K562 (cell line): ENCODE results near the gene AREL1. TPM values are rescaled to one million over a fixed set of nuclear protein-coding genes. Genes with fewer than 3 reads are reported as not detected.

Source experiments
- ATAC-seq: fragments of 200-7000 bp; cut with Tn5 transposase; 3 replicates; pipeline ENCODE4 v1.9.1; 2020; ENCODE audit warnings: moderate library complexity
- BruUV-seq: library from RNA; stranded (reverse); fragments of 400-500 nt; replicated peaks from 2 replicates; lab custom pipeline; 2021; lab: Mats Ljungman, UMichigan
- CTCF ChIA-PET: fragments of 300-600 bp; formaldehyde crosslinking; extraction: SDS; loops from one replicate; lab custom pipeline; 2021; ENCODE audit warnings: low intra/inter-chr PET ratio; lab: Yijun Ruan, JAX
- POLR2A ChIA-PET: fragments of 300-600, 350-650 bp; sonication (Branson Sonifier 250); formaldehyde crosslinking; extraction: SDS; loops from one replicate; lab custom pipeline; 2021; ENCODE audit warnings: antibody characterized with exemption, inconsistent platforms; lab: Yijun Ruan, JAX
- DNase-seq, 4 experiments: peaks; one replicate each; pipeline versions ENCODE4 v3.0.0 to v3.0.0-alpha.2; 2011 to 2018; ENCODE audit warnings: low spot score in 3 of 4, mixed read lengths in 3 of 4; ENCODE audit errors: extremely low read depth in 1 of 4
- FAIRE-seq: peaks from 2 replicates; lab custom pipeline; 2011; peaks lifted over from hg19 to GRCh38; lab: Jason Lieb, UNC
- H2AFZ ChIP-seq: 2 replicates; pipeline ENCODE4 v1.6.0; 2011; ENCODE audit warnings: low read depth, low read length, control low read depth, inconsistent platforms
- H3K27ac ChIP-seq: fragments of 200-600 bp; 3 replicates; pipeline ENCODE4 v1.8.0; 2011; ENCODE audit warnings: low read depth, mild to moderate bottlenecking, control low read depth, inconsistent platforms, low read length, moderate library complexity, mixed read lengths; ENCODE audit errors: extremely low read depth
- H3K27me3 ChIP-seq, 2 experiments: fragments of 300-600 bp in 1 of 2; 2 replicates in 1 of 2; 3 replicates in 1 of 2; pipeline versions ENCODE4 v1.6.0 to v1.8.0; 2011; ENCODE audit warnings: inconsistent platforms in 2 of 2, low read length in 2 of 2, mild to moderate bottlenecking in 1 of 2, mixed read lengths in 1 of 2, moderate library complexity in 1 of 2; ENCODE audit not compliant: control insufficient read depth in 2 of 2, insufficient read depth in 2 of 2
- H3K36me3 ChIP-seq: fragments of 300-600 bp; 3 replicates; pipeline ENCODE4 v1.8.0; 2011; ENCODE audit warnings: mild to moderate bottlenecking, low read length, inconsistent platforms; ENCODE audit not compliant: control insufficient read depth, insufficient read depth
- H3K4me1 ChIP-seq, 2 experiments: fragments of 200-600 bp in 1 of 2; replicated peaks in 1 of 2; 2 replicates in 1 of 2; 3 replicates in 1 of 2; pipeline versions ENCODE4 v1.5.1 to v1.8.0; 2011; ENCODE audit warnings: inconsistent platforms in 2 of 2, low read length in 2 of 2, mild to moderate bottlenecking in 1 of 2, mixed read lengths in 1 of 2, moderate library complexity in 1 of 2; ENCODE audit not compliant: control insufficient read depth in 2 of 2, insufficient read depth in 2 of 2
- H3K4me2 ChIP-seq: 2 replicates; pipeline ENCODE4 v1.6.1; 2011; ENCODE audit warnings: low read length, control low read depth, inconsistent platforms, mixed read lengths; ENCODE audit not compliant: insufficient read depth
- H3K4me3 ChIP-seq: fragments of 200-600 bp; sonication (generic), shearing (Covaris generic); 2 replicates; pipeline ENCODE4 v1.5.1; 2016; ENCODE audit warnings: control low read depth, inconsistent platforms
- H3K79me2 ChIP-seq: fragments of 200-600 bp; 3 replicates; pipeline ENCODE4 v1.8.0; 2011; ENCODE audit warnings: low read length, inconsistent platforms; ENCODE audit not compliant: control insufficient read depth, insufficient read depth
- H3K9ac ChIP-seq, 2 experiments: 2 replicates each; pipeline versions ENCODE4 v1.6.0 to v1.6.1; 2011; ENCODE audit warnings: low read depth in 2 of 2, low read length in 2 of 2, control low read depth in 1 of 2, inconsistent platforms in 1 of 2, mild to moderate bottlenecking in 1 of 2, mixed read lengths in 1 of 2; ENCODE audit not compliant: insufficient read depth in 1 of 2
- H3K9me1 ChIP-seq: one replicate; pipeline ENCODE4 v1.6.0; 2011; ENCODE audit warnings: inconsistent platforms, mild to moderate bottlenecking, low read length, moderate library complexity; ENCODE audit not compliant: control insufficient read depth, insufficient read depth
- H3K9me3 ChIP-seq: replicated peaks from 2 replicates; pipeline ENCODE4 v1.5.1; 2011; ENCODE audit warnings: low read depth, low read length, inconsistent platforms; ENCODE audit not compliant: control insufficient read depth, insufficient read depth
- H4K20me1 ChIP-seq: replicated peaks from 2 replicates; pipeline ENCODE4 v1.6.1; 2011; ENCODE audit warnings: low read length, inconsistent platforms, mixed read lengths; ENCODE audit not compliant: control insufficient read depth, insufficient read depth
- CC2D1A ChIP-seq: fragments of 450-650 bp; IDR thresholded peaks from 2 replicates; pipeline ENCODE4 v1.6.1; 2017; ENCODE audit warnings: mild to moderate bottlenecking
- EP400 ChIP-seq: fragments of 450-650 bp; IDR thresholded peaks from 2 replicates; pipeline ENCODE4 v1.6.1; 2017; ENCODE audit warnings: antibody characterized with exemption, mild to moderate bottlenecking, moderate library complexity
- HNRNPUL1 ChIP-seq: fragments of 200-400 bp; formaldehyde crosslinking; IDR thresholded peaks from 2 replicates; pipeline ENCODE4 v1.6.1; 2017; ENCODE audit warnings: low read length
- KLF16 ChIP-seq: IDR thresholded peaks from 2 replicates; pipeline ENCODE4 v1.6.1; 2016; ENCODE audit warnings: antibody characterized with exemption
- ZBTB1 ChIP-seq: sonication (generic); formaldehyde crosslinking; IDR thresholded peaks from 2 replicates; pipeline ENCODE4 v1.8.1; 2023; ENCODE audit warnings: missing genetic modification reagents, low read depth, mild to moderate bottlenecking, borderline replicate concordance
- ZNF140 ChIP-seq: fragments of 250-450 bp; sonication (Bioruptor Pico); IDR thresholded peaks from 2 replicates; pipeline ENCODE4 v1.8.0; 2021; ENCODE audit warnings: moderate library complexity, mild to moderate bottlenecking, inconsistent platforms
- WGBS: fragments of 100-300 bp; shearing (Covaris generic); methylation state at CpG from one replicate; pipeline ENCODE4 v1.1.6; 2016; ENCODE audit warnings: low coverage, mixed read lengths; ENCODE audit not compliant: insufficient coverage; ENCODE audit errors: missing lambda C conversion rate; 5-methylcytosine and 5-hydroxymethylcytosine counted together
- in situ Hi-C: fragments of 300-500 bp; cut with MboI; formaldehyde crosslinking; loops from 4 replicates; pipeline ENCODE4 v1.15.0; 2018; ENCODE audit warnings: inconsistent platforms, mixed read lengths
- intact Hi-C: fragments of 100-400 bp; cut with micrococcal nuclease; formaldehyde crosslinking; loops from 2 replicates; pipeline ENCODE4 v1.14.2; 2022
- polyA plus RNA-seq, 8 experiments: library from polyadenylated mRNA; depleted of rRNA in 4 of 8; stranded (reverse) in 5 of 8; unstranded in 3 of 8; fragments of >200 nt; fragmentation: Nextera tagmentation in 2 of 8; fragmentation: Illumina TruSeq in 1 of 8; extraction: Ambion mirVana in 2 of 8; extraction: Trizol in 1 of 8; gene quantifications; 2 replicates each; pipeline versions ENCODE4 v1.2.1 to v1.2.3, GENCODE V29; 2011 to 2014; ENCODE audit warnings: inconsistent platforms in 1 of 8, missing spikeins in 1 of 8
- total RNA-seq, 7 experiments: library from RNA; depleted of rRNA in 6 of 7; stranded (reverse); fragments of >200 nt in 6 of 7; fragmentation: Illumina TruSeq in 2 of 7; extraction: Trizol in 2 of 7; gene quantifications; 2 replicates each; pipeline versions ENCODE4 v1.2.1 to v1.2.3, GENCODE V29; 2011 to 2021; ENCODE audit warnings: low replicate concordance in 1 of 7

The AREL1 gene
- total and polyA plus RNA-seq, 9 of the 15 experiments (the other 6 are each of a cell fraction or from before 2014, with no cell fraction given): 6.0 to 24.8 (median 16.6) TPM

- H2AFZ ChIP-seq: no peak overlapping the region
- H3K27me3 ChIP-seq: no peaks in the 10 kb centered on the region
- DNase-seq (no peak), FAIRE-seq (no peak), ATAC-seq (no peak)
- BruUV-seq: no TSS peak
- no peaks in the 10 kb centered on the region for H3K79me2 ChIP-seq
- WGBS: 92% methylated on average over 8 of the region's 12 CpGs
- H3K9me1 ChIP-seq: no peaks in the 10 kb centered on the region
- no peaks in the 10 kb centered on the region for H3K9me3 ChIP-seq
- H4K20me1 ChIP-seq: no peaks in the 10 kb centered on the region; the same call in 1 of the 2 replicates
- no peak overlapping the region for H3K4me2 ChIP-seq
- no peak overlapping the region for H3K9ac ChIP-seq
- ChIA-PET CTCF (no interaction called here), POLR2A (no interaction called here)
- no peak overlapping the region for H3K27ac ChIP-seq
- peaks cover 0 to 15% of the 10 kb centered on the region in 2 experiments; a peak in 2 of 5 replicates for H3K4me1 ChIP-seq
- peaks cover 55% of the 10 kb centered on the region; the same call in 2 of the 3 replicates for H3K36me3 ChIP-seq
- in situ Hi-C loops: no loop called here
- TF ChIP-seq EP400: no peak
- intact Hi-C loops: no loop called here
- no peak overlapping the region for H3K4me3 ChIP-seq
Measured at GRCh38 chr14:74684434-74684833, 28.4 kb downstream of the AREL1 start.

GRCh38 chr14:74683406-74683805 is 29.5 kb downstream of the AREL1 start:
- no TSS peak for BruUV-seq
- FAIRE-seq (no peak), ATAC-seq (no peak), DNase-seq (no peak)
- ChIA-PET POLR2A (no interaction called here), CTCF (no interaction called here)
- Histone ChIP-seq H3K27me3 (no peaks in the 10 kb centered on the region), H3K27ac (no peak overlapping the region), H3K4me1 (peaks cover 0 to 15% of the 10 kb centered on the region in 2 experiments; a peak in 2 of 5 replicates), H3K9me1 (no peaks in the 10 kb centered on the region), H3K4me2 (no peak overlapping the region), H3K79me2 (no peaks in the 10 kb centered on the region), H2AFZ (no peak overlapping the region), H4K20me1 (no peaks in the 10 kb centered on the region; the same call in 1 of the 2 replicates), H3K36me3 (peaks cover 50% of the 10 kb centered on the region; the same call in 2 of the 3 replicates), H3K9ac (no peak overlapping the region)
- in situ Hi-C loops (no loop called here), intact Hi-C loops (no loop called here)
- WGBS: 95% methylated on average over 3 of the region's 3 CpGs
- TF ChIP-seq KLF16 (no peak), HNRNPUL1 (no peak), ZNF140 (CRISPR knock-in tag) (no peak), ZBTB1 (CRISPR knock-in tag) (no peak), CC2D1A (no peak)
- TF ChIP-seq, all 486 proteins: peak for 0
- no peak overlapping the region for H3K4me3 ChIP-seq
- H3K9me3 ChIP-seq: no peaks in the 10 kb centered on the region
